ENCODE results near the gene FNIP2. TPM values are rescaled to one million over a fixed set of nuclear protein-coding genes. Genes with fewer than 3 reads are reported as not detected.
"Not testable (repeated sequence)": the region's sequence is repeated elsewhere in the genome, so short reads cannot be mapped to it uniquely, and the experiment has no call there.

FNIP2 gene
- 10 to 100 TPM; 43.0 to 50.1 (median 49.5) TPM for polyA plus RNA-seq (ENCODE audit: insufficient read length in 4 of 4)

DNA sequence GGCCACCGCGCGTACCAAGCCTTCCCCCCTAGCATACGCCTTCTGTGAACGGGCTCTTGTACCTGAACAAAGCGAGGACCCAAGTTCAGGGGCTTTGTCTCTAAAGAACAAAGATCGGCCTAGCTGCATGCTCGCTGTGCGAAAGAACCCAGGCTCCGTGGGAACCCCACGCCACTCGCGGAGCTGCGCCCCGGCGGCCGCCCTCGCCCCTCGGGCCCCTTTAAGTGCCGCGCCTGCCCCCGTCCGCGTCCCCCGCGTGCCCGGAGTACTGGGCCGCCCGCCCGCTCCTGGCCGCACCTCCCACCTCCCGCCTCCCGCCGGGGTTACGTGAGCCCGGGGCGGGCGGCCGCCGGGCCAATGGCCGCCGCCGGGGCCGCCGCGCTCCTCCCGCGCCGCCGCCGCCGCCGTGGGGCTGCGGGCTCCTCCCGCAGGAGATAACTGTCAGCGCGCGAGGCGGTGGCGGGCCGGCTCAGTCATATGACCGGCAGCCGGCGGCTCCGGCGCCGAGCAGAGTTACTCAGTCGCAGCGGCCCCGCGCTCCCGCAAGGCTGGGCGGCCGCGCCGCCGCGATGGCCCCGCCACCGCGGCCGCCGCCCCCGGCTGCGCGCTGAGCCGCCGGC is at the start of gene FNIP2:
Gene FNIP2, plus strand, starts transcription at position 472 of the 620 bp plus-strand sequence. CDS start 187 bp downstream, outside the sequence.
- DNase-seq (ENCODE audit: low read depth in 4 of 4, low spot score in 3 of 4), result peak in 1 of 4 donors; percentile 66

DNA sequence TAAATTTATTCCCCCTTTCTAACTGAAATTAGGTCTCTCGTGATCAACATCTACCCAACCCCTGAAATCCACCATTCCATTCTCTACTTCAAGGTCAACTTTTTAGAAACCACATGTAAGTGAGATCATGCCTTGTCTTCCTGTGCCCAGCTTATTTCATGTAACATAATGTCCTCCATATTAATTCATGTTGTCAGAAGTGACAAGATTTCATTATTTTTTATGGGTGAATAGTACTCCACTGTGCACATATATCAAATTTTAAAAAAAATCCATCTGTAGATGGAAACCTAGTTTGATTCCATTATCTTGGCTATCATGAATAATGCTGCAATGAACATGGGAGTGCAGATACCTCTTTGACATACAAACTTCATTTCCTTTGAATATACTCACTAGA is 47.1 kb upstream of the FNIP2 start:
- no peak for DNase-seq (ENCODE audit: low read depth in 4 of 4, low spot score in 3 of 4)

DNA sequence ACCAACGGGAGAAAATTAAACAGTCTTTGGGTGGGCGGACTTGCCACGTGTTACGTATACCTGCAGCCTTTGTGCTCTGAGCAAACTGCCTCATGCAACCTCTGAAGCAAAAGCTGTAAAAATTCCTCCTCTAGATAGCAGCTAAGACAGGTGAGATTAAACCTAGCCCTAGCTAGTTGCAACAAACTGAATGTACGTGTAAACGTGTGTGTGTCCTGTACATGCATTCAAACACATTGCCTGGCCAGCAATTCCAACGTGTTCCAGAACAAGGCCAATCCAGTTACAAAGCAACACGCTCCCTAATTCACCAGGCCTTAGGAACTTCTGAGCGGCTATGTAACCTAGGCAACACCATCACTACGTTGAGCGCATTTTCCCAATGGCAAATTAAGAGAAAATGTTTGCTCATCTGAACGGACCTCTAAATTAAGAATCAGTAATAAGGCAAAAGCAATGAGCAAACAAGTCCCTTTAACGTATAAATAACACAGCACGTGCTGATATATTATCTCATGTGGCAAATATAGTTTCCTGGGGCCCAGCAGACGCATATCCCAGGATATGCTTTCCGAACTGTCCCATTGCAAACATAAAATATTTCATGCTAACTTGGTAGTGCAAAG is 46.4 kb upstream of the FNIP2 start:
- DNase-seq (ENCODE audit: low read depth in 4 of 4, low spot score in 3 of 4), result peak in 3 of 4 donors; percentile 10 to 23 (median 18)

DNA sequence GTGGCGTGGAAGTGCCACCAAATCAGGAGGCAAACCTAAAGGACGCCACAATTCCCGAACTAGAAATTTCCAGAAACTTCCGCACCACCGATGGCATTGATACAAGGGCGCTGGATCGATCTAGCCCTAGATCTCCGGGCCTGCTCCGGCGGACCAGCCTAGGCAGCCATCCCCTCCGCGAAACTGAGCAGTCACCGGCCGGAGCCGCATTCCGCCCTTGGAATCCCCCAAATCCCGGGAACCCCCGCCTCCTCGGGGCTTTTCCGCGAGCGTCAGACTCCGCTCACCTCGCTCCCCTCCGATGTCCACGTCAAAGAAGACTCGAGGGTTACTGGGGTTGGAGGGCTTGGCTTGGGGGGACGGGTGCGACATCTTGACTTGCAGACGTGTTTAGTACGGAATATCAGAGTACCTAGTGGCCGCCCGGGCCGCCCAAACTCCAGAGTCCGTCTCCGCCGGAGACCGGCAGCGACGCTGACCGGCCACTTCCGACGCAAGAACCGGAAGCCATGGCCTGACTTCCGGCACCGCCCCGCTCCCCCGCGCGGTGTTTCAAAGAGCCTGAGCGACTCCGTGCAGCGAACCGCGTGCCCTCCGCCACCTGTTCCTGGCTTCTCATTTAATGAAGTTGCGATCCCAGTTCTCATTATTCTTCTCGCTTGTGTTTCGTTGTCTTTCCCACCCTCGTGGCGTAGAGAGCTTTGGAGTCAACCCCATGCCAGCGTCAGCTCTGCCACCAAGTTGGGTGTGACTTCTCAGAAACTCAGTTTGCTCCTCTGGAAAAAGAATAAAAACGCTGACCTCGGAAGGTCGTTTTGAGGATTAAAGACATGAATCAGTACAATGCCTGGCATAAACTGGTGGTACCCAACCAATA is 45.7 kb upstream of the FNIP2 start, which contains the start of gene PPID:
Gene PPID, minus strand, starts transcription at position 480 of the 877 bp plus-strand sequence. Its CDS starts 108 bp downstream, at position 372.
- DNase-seq (ENCODE audit: low read depth in 4 of 4, low spot score in 3 of 4), result peak; percentile 58 to 80 (median 70)

DNA sequence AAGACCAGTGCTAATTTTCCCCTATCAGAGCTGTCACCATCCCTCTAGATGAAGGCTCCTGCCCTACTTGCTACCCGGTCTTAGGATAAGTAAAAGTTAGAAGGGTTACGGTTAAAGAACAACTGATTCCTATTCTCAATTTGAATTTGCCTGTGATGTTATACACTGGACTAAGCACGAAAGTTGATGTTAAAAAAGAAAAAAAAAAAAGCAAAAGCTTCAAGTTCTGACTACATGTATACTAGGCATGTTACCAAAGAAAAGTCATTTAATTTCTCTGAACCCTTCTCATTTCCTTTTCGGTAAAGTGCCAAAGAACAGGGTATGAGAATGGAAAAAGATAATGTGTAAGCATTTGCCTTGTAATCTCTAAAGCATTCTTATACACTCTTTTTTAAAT is 44.2 kb upstream of the FNIP2 start:
- no peak for DNase-seq (ENCODE audit: low read depth in 4 of 4, low spot score in 3 of 4)

DNA sequence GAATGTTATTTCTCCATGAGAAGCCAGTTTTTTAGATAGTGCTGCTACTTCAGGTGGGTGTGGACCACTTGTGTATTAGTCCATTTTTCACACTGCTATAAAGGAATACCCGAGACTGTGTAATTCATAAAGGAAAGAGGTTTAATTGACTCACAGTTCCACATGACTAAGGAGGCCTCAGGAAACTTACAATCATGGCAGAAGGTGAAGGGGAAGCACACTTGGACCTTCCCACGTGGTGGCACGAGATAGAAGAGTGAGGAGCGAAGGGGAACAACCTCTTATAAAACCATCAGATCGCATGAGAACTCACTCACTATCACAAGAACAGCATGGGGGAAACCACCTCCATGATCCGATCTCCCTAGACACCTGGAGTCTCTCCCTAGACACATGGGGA is 42.2 kb upstream of the FNIP2 start:
- DNase-seq (ENCODE audit: low read depth in 4 of 4, low spot score in 3 of 4), result no peak

DNA sequence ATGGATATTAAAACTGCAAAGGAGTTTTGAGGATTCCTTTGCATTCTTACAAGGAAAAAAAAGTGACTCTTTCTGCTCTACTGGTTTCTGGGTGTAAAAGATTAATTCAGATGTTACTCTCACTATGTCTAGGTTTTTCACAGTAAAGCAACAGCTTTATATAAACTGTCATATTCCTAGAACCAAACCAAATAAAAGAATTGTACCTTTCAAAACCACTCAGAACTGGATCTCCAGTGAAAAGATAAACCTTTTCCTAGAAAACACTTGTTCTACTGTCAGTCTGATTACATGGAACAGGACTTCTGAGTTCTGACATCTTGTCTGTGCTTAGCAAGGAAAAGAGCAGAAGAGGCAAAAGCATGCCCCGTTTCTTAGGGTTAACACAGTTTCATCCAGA is 40.6 kb upstream of the FNIP2 start:
- DNase-seq (ENCODE audit: low read depth in 4 of 4, low spot score in 3 of 4), result no peak

DNA sequence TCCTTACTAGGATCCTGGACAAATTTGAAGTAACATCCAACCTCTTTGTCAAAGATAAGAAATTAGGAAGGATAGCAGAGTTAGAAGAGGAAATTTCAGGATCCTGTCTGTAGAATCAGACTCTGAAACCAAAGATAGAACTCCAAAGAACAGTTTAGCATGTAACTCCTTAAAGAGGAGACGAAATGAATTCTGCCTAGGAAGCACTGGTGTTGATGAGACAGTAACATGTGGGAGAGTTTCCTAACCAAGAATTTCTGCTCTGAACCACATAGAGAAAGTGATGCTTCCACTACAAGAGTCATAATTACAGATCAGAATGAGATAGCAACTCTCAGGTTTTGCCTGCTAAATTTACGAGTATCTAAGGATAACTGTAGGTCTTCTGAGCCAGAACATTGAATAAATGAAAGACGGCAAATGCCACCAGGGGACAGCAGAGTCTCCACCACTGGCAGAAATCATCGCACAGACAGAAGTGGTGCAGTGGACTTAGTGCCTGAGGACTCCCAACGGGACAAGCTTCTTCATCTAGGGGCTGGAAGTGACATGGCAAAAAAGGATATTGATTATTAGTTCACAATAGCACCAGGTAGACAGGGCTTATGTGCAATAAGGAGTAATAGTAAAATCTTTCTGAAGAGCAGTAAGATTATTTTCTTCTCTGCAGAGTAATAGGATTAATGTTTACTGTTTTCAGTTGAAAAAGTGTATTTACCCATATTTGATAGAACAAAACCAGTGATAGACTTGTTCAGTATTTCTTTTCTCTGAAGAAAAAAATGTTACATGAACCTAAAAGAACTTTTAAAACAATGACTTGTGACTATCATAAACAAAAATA is 38.9 kb upstream of the FNIP2 start:
- DNase-seq (ENCODE audit: low read depth in 4 of 4, low spot score in 3 of 4), result peak in 3 of 4 donors; percentile 33 to 42 (median 36)

DNA sequence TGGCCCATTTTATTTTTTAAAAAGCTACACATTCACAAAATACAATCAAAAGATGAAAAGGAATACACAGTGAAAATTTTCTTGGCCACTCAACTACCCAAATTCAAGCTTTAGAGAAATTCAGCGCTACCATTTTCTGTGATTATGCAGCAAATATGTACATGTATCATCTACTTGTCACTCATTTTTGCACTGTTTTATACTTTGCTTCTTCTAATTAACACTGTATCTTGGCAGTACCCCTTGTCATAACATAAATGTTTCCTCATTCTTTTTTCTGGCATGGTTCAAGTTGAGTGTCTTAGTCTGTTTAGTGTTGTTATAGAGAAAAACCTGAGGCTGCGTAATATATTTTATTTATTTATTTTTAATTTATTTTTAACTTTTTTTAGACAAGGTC is 30.0 kb upstream of the FNIP2 start:
- DNase-seq (ENCODE audit: low read depth in 4 of 4, low spot score in 3 of 4), result no peak

DNA sequence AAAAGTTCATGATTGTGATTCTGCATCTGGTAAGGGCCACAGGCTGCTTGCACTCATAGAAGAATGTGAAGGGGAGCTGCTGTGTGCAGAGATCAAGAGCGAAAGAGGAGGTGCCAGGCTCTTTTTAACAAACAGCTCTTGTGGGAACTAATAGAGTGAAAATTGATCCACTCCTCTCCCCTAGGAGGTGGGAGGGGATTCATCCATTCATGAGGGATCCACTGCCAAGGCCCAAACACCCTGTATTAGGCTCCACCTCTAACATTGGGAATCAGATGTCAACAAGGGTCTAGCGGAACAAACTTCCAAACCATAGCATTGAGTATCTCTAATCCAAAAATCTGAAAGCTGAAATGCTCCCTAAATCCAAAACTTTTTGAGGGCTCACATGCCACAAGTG is 29.2 kb upstream of the FNIP2 start:
- DNase-seq (ENCODE audit: low read depth in 4 of 4, low spot score in 3 of 4), result no peak

DNA sequence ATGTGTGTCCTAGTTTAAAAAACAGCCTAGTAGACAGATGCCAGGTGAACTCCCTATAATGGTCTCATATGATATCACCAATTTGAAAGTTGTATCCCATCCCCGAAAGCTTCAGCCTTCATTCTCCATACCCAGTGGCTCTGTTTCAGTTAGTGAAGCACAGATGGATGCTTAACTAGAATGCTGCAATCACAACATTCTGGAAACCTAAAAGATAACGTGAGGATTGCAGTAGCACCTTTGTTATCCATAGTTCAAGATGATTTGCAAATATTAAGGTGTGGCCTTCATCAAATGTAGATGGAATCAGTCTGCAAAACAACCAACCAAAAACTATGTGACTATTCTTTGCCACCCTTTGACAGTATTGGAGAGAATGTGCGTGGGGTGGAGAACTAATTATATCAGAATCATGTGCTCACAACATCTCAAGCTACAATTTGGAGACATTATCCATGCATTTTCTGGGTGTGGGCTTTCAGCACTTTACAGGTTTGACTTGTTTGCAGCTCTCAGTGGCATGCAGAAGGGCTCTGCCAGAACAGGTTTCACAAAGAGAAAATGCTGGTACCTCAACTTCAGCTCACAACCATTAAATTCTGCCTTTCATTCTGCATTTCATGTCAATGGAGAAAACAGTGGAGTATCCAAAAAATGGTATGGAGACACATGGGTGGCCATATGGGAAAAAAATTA is 27.4 kb upstream of the FNIP2 start:
- DNase-seq (ENCODE audit: low read depth in 4 of 4, low spot score in 3 of 4), result no peak

DNA sequence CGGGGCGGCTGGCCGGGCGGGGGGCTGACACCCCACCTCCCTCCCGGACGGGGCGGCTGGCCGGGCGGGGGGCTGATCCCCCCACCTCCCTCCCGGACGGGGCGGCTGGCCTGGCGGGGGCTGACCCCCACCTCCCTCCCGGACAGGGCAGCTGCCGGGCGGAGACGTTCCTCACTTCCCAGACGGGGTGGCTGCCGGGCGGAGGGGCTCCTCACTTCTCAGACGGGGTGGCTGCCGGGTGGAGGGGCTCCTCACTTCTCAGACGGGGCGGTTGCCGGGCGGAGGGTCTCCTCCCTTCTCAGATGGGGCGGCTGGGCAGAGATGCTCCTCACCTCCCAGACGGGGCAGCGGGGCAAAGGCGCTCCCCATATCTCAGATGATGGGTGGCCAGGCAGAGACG is 22.3 kb upstream of the FNIP2 start:
- not testable (repeated sequence) for DNase-seq (ENCODE audit: low read depth in 4 of 4, low spot score in 3 of 4)

DNA sequence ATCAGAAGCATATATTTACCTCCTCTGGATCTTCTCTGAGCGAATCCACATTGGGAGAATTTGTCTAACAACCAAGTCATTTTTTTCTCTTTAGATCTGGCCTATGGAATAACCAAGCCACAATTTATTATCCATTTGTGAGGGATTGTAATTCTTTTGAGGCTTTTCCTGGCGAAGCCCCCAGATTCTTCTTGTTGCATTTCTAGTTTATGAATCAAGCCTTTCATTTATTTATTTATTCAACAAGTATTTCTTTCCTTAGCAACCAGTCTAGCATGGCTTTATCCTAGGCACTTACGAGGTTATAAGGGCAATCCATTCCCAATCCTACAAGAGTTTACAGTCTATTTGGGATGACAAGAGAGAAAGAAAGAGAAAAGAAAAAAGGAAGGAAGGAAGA is 18.4 kb upstream of the FNIP2 start:
- no peak for DNase-seq (ENCODE audit: low read depth in 4 of 4, low spot score in 3 of 4)

DNA sequence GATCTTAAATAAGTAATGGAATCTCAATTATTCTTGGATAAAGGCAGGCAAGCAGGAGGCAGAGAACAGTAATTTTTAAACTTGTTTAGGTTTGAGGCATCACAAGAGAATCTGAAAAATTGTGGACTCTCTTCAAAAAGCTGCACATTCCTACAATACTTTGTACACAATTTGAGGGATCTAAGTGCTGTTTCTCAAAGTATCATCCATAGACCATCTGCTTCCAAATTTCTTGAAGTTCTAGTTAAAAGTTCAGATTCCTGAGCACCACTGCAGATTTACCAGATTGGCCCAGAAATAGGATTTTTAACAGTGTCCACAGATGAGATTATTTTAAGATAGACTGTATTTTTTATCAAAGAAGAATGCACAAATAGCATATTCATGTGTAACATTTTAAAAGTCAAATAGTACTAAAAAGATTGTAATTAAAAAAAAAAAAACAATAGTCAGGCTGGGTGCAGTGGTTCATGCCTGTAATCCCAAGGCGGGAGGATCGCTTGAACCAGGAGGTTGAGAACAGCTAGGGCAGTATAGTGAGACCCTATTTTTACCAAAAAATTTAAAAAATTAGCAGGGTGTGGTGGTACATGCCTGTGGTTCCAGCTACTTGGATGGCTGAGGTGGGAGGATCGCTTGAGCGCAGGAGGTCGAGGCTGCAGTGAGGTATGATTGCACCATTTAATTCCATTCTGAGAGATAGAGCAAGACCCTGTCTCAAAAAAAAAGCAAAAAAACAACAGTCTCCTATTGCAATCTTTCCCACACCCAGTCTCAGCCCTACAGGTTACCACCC is 14.2 kb upstream of the FNIP2 start:
- no peak for DNase-seq (ENCODE audit: low read depth in 4 of 4, low spot score in 3 of 4)

DNA sequence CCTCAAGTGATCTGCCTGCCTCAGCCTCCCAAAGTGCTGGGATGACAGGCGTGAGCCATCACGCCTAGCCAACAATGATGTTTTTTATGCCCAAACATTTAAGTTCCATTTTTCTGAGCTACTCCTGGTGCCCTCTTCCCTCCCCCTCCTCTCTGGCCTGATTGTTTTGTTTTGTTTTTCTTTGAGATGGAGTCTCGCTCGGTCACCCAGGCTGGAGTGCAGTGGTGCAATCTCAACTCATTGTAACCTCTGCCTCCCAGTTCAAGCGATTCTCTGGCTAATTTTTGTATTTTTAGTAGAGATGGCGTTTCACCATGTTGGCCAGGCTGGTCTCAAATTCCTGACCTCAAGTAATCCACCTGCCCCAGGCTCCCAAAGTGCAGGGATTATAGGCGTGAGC is 13.0 kb upstream of the FNIP2 start:
- not testable (repeated sequence) for DNase-seq (ENCODE audit: low read depth in 4 of 4, low spot score in 3 of 4)

DNA sequence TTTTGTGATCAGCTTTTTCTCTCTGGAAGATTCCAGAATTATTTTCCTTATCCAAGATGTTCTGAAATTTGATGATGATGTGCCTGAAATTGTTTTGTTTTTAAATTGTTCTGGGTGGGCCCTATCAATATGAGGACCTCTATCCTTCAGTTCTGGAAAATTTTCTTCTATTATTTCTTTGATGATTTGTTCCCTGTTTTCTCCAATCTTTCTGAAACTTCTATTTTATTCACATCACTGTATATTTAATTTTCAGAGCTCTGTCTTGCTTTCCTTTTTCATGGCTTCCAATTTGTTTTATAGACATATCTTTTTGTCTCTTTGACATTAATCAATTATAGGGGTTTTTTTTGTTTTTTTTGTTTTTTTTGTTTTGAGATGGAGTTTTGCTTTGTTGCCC is 12.2 kb upstream of the FNIP2 start:
- no peak for DNase-seq (ENCODE audit: low read depth in 4 of 4, low spot score in 3 of 4)

DNA sequence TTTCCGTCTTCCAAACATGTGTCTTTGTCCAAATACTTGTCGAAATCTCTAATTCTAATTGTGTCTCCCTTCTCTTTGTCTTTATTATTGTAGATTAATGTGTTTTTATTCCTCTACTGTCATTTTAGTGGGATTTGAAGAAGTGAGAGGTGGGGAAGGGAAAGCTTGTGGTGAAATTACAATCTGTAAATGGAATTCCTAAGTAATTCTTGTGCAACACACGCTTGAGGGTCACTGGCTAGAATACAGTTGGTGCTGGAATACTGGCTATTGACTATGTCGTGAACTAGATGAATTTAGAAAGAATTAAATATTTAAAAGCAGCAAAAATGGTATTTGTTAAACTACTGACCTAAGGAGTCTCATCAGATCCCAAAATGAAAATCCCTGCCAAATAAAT is 10.7 kb upstream of the FNIP2 start:
- DNase-seq (ENCODE audit: low read depth in 4 of 4, low spot score in 3 of 4), result no peak

DNA sequence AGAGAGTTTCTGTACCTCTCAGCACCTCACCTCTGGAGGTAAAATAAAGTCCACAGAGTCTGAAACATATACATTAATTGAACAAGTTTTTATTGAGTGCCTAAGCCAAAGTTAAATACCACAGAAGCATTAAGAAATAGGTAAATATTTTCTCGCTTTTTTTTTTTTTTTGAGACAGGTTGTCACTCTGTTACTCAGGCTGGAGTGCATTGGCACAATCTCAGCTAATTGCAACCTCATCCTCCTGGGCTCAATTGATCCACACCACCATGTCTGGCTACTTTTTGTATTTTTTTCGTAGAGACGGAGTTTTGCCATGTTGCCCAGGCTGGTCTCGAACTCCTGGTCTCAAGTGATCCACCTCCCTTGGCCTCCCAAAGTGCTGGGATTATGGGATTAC is 10.1 kb upstream of the FNIP2 start:
- DNase-seq (ENCODE audit: low read depth in 4 of 4, low spot score in 3 of 4), result no peak

DNA sequence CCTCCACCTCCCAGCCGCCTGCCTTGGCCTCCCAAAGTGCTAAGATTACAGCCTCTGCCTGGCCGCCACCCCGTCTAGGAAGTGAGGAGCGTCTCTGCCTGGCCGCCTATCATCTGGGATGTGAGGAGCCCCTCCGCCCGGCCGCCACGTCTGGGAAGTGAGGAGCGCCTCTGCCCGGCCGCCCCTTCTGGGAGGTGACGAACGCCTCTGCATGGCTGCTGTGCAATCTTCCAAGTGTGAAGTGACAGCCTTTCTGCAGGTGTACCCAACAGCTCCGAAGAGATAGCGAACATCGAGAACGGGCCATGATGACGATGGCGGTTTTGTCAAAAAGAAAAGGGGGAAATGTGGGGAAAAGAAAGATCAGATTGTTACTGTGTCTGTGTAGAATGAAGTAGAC is 9.3 kb upstream of the FNIP2 start:
- not testable (repeated sequence) for DNase-seq (ENCODE audit: low read depth in 4 of 4, low spot score in 3 of 4)

Measured in right renal pelvis (tissue), 4 donors.